ENCODE data around the gene TNFRSF8. TPM values are rescaled to one million over a fixed set of nuclear protein-coding genes. Genes with fewer than 3 reads are reported as not detected.

Gene TNFRSF8
- total RNA-seq (2012; rRNA removed): under 0.01 TPM in 2 replicates
- 0.31 and 0.37 TPM in 2 replicates for polyA plus RNA-seq (2012; rRNA removed)
- polyA plus RNA-seq (2012; cell fraction: cytosol; rRNA removed): 0.35 and 0.56 TPM in 2 replicates
- 0.54 and 0.72 TPM in 2 replicates for polyA plus RNA-seq (2012; cell fraction: nucleus; rRNA removed; ENCODE audit: low replicate concordance)
- percentile 20 among the genes with signal in this experiment for Bru-seq, nascent RNA
- percentile 16 among the genes with signal in this experiment for BruChase-seq, experiment 1, labeled RNA remaining after a 6-hour chase
- BruChase-seq, experiment 2, labeled RNA remaining after a 2-hour chase: percentile 9 among the genes with signal in this experiment
- long read RNA-seq, partial matches to known transcripts: 1 of 1 reads
- long read RNA-seq, other reads (novel, unspliced or antisense): 0 of 1 reads

DNA sequence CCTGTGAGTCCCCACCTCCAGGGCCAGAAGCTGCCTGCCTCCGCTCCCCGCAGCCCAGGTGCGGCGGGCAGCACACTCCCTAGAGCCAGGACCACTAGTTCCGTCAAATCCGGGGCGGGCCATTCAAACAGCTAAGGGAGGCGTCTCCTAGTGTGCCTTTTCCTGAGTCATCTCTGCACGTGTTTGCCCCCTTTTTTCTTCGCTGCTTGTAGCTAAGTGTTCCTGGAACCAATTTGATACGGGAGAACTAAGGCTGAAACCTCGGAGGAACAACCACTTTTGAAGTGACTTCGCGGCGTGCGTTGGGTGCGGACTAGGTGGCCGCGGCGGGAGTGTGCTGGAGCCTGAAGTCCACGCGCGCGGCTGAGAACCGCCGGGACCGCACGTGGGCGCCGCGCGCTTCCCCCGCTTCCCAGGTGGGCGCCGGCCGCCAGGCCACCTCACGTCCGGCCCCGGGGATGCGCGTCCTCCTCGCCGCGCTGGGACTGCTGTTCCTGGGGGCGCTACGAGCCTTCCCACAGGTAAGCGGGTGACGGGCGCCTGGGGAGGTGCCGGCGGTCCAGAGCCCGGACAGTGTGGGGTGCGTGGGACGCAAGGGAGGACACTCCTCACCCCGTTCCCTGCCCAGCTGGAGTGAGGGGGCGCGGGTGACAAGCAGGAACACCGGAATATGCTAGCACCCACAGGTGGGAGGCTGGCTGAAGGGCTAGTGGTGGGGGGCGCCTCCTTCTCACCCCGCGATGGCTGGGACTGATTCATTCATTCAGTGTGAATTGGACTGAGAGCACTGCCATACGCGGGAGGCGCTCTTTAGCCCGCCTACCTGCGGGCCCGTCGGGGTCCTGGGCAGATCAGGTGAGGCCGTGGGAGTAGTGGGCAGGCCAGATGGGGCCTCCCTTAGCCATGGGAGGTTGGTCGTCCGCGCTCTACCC lies at the start of gene TNFRSF8:
TNFRSF8 (plus strand) TSS at position 163 of the 932 bp plus-strand sequence; CDS start at position 459, 296 bp downstream.
- ChIA-PET POLR2A (ENCODE audit: unreplicated experiment) (no interaction called here), CTCF (no interaction called here)
- H3K79me1 ChIP-seq (ENCODE audit: low read depth in 1 of 2, low read length in 2 of 2): no peaks in the 10 kb centered on the region
- no peak within 1 kb of the TSS for H3K27ac ChIP-seq (ENCODE audit: insufficient read depth, low read length)
- TF ChIP-seq MXI1 (IDR thresholded peaks at IDR 0.05; ENCODE audit: borderline replicate concordance, low read depth, low read length): peak; percentile 73; the same call in 1 of the 2 replicates
- TF ChIP-seq, protein P1, sequence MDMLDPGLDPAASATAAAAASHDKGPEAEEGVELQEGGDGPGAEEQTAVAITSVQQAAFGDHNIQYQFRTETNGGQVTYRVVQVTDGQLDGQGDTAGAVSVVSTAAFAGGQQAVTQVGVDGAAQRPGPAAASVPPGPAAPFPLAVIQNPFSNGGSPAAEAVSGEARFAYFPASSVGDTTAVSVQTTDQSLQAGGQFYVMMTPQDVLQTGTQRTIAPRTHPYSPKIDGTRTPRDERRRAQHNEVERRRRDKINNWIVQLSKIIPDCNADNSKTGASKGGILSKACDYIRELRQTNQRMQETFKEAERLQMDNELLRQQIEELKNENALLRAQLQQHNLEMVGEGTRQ (IDR thresholded peaks at IDR 0.05; ENCODE audit: low read depth, low read length): peak; percentile 12; the same call in 1 of the 2 replicates
- no peak for TF ChIP-seq RFX5 (IDR thresholded peaks at IDR 0.05; ENCODE audit: low read depth, low read length)
- TF ChIP-seq BHLHE40 (IDR thresholded peaks at IDR 0.05; ENCODE audit: low read depth, low read length): peak; percentile 71; the same call in 1 of the 2 replicates
- H2AFZ ChIP-seq (replicated peaks; ENCODE audit: low read length, poor library complexity): peak within 1 kb of the TSS; percentile 56
- in situ Hi-C loops (cut with MboI; ENCODE audit: low sequenced_read_pairs) (no loop called here), intact Hi-C loops (cut with micrococcal nuclease) (no loop called here), dilution Hi-C loops (cut with HindIII; ENCODE audit: low sequenced_read_pairs, unreplicated experiment) (no loop called here)
- H3K4me2 ChIP-seq (ENCODE audit: low read depth, low read length): peak within 1 kb of the TSS; percentile 34
- peak; percentile 35 for DNase-seq
- ATAC-seq (ENCODE audit: low read depth): no peak
- no peak within 1 kb of the TSS for H3K4ac ChIP-seq (ENCODE audit: low read depth, low read length)
- no peak within 1 kb of the TSS for H2AK5ac ChIP-seq (ENCODE audit: low read depth, low read length)
- H3K27me3 ChIP-seq (ENCODE audit: control insufficient read depth, insufficient read depth, low read length): peaks cover 55% of the 10 kb centered on the region
- H3K14ac ChIP-seq (replicated peaks; ENCODE audit: low read depth, low read length): no peak within 1 kb of the TSS
- no peak within 1 kb of the TSS for H3K56ac ChIP-seq (ENCODE audit: extremely low read depth, insufficient read depth, low read length)
- no peak within 1 kb of the TSS for H2BK15ac ChIP-seq (ENCODE audit: low read depth, low read length)
- no peaks in the 10 kb centered on the region for H3K9me1 ChIP-seq (ENCODE audit: insufficient read depth, low read length)
- peaks cover 7% of the 10 kb centered on the region for H3K9me3 ChIP-seq (ENCODE audit: control insufficient read depth, insufficient read depth, low read length)
- no peak within 1 kb of the TSS for H3K23ac ChIP-seq (ENCODE audit: low read depth, low read length)
- H4K20me1 ChIP-seq (ENCODE audit: insufficient read depth, low read length): no peaks in the 10 kb centered on the region
- H3K9ac ChIP-seq (ENCODE audit: low read depth, low read length): no peak within 1 kb of the TSS
- no peak within 1 kb of the TSS for H3K18ac ChIP-seq (ENCODE audit: low read depth, low read length)
- no peak within 1 kb of the TSS for H4K5ac ChIP-seq (ENCODE audit: low read depth, low read length)
- BruUV-seq (replicated peaks): no TSS peak
- H2BK5ac ChIP-seq (ENCODE audit: low read depth, low read length, poor library complexity, severe bottlenecking): no peak within 1 kb of the TSS
- WGBS, 2 experiments (ENCODE audit: extremely low coverage in 2 of 2, insufficient read length in 1 of 2): 9% methylated on average over 48 of the region's 72 CpGs; no CpG with 5 or more reads in 1 of the 2 experiments
- no peak within 1 kb of the TSS for H2AK9ac ChIP-seq (replicated peaks; ENCODE audit: low read depth, low read length, poor library complexity)
- H2BK20ac ChIP-seq (ENCODE audit: low read depth, low read length): no peak within 1 kb of the TSS
- peaks cover 6% of the 10 kb centered on the region for H3K4me1 ChIP-seq (ENCODE audit: control insufficient read depth, insufficient read depth, low read length)
- H3K4me3 ChIP-seq (ENCODE audit: insufficient read depth, low read depth, low read length): peak within 1 kb of the TSS; percentile 7
- H3K36me3 ChIP-seq (ENCODE audit: control insufficient read depth, insufficient read depth, low read length): no peaks in the 10 kb centered on the region
- H2BK120ac ChIP-seq (ENCODE audit: low read depth, low read length): no peak within 1 kb of the TSS
- H4K8ac ChIP-seq (ENCODE audit: low read depth in 2 of 2, low read length in 2 of 2): no peak within 1 kb of the TSS
- H4K91ac ChIP-seq (ENCODE audit: insufficient read depth, low read depth, low read length): no peak within 1 kb of the TSS

Data from IMR-90 (cell line).